Kidney (tissue), 14 donors: Measurements from ENCODE around the gene GPT2. TPM values are rescaled to one million over a fixed set of nuclear protein-coding genes. Genes with fewer than 3 reads are reported as not detected.

Experiments used
- DNase-seq, 5 donors: peaks; one replicate each; pipeline ENCODE4 v3.0.0-alpha.2; 2013 to 2020
- FAIRE-seq: peaks from 2 replicates; lab custom pipeline; 2012; peaks lifted over from hg19 to GRCh38; lab: Jason Lieb, UNC
- H3K27ac ChIP-seq, 2 donors: one replicate each; pipeline ENCODE4 v1.7.0; 2013; ENCODE audit warnings: low read depth in 2 of 2, low read length in 2 of 2, inconsistent platforms in 1 of 2
- H3K27me3 ChIP-seq: one replicate; pipeline ENCODE4 v1.7.1; 2013; ENCODE audit warnings: low read length, inconsistent platforms; ENCODE audit not compliant: control insufficient read depth, insufficient read depth
- H3K36me3 ChIP-seq, 3 donors: one replicate each; pipeline versions ENCODE4 v1.7.0 to v1.7.1; 2013; ENCODE audit warnings: low read length in 3 of 3, control low read depth in 1 of 3, inconsistent platforms in 1 of 3; ENCODE audit not compliant: insufficient read depth in 3 of 3, control insufficient read depth in 2 of 3
- H3K4me1 ChIP-seq, 3 donors: one replicate each; pipeline versions ENCODE4 v1.7.0 to v1.7.1; 2013; ENCODE audit warnings: low read length in 3 of 3, inconsistent platforms in 1 of 3, low read depth in 1 of 3; ENCODE audit not compliant: control insufficient read depth in 2 of 3, insufficient read depth in 2 of 3
- H3K4me3 ChIP-seq, 3 donors: one replicate each; pipeline versions ENCODE4 v1.7.0 to v1.8.1; 2013; ENCODE audit warnings: low read length in 3 of 3, control low read depth in 1 of 3, inconsistent platforms in 1 of 3
- H3K9ac ChIP-seq, 3 donors: one replicate each; pipeline versions ENCODE4 v1.7.0 to v1.7.1; 2013; ENCODE audit warnings: low read length in 3 of 3, control low read depth in 1 of 3, inconsistent platforms in 1 of 3
- H3K9me3 ChIP-seq, 3 donors: one replicate each; pipeline versions ENCODE4 v1.7.0 to v1.7.1; 2013; ENCODE audit warnings: low read length in 3 of 3, control low read depth in 1 of 3, inconsistent platforms in 1 of 3; ENCODE audit not compliant: control insufficient read depth in 2 of 3, insufficient read depth in 1 of 3
- intact Hi-C: fragments of 100-400 bp; cut with DNase I; formaldehyde crosslinking; loops from one replicate; pipeline ENCODE4 v1.11.1; 2022
- polyA plus RNA-seq: library from polyadenylated mRNA; stranded (reverse); fragments of 350-450 nt; fragmentation: Illumina TruSeq; extraction: RNeasy Lipid Tissue Mini Kit (QIAGEN cat#74804); gene quantifications from one replicate; pipeline ENCODE4 v1.2.3, GENCODE V29; 2014; ENCODE audit warnings: low read depth, low replicate concordance; ENCODE audit not compliant: insufficient read depth
- total RNA-seq: library from RNA; stranded (reverse); fragmentation: NEBNext Ultra II Directional; extraction: Animal tissue kit (Norgen Biotek cat#: 25700); gene quantifications from one replicate; pipeline ENCODE4 v1.2.1, GENCODE V29; 2021
- TF ChIP-seq, protein P1 (sequence below): IDR thresholded peaks from 3 replicates; pipeline ENCODE4 v1.5.1; 2012; ENCODE audit warnings: mild to moderate bottlenecking, moderate library complexity, borderline replicate concordance; ENCODE audit not compliant: insufficient read depth; ENCODE audit errors: extremely low read depth
- donor health status: control.
- donor health status: control.
- donor health status: control.
- donor health status: control.
- donor health status: control.
- donor health status: DM: yes; HTN: yes; CAD: no.
- donor health status: Normal renal cell carcinoma (clear cell type).

GPT2 gene
- total and polyA plus RNA-seq, 2 donors from 2014 or later: 6.5 to 37.1 TPM

DNA sequence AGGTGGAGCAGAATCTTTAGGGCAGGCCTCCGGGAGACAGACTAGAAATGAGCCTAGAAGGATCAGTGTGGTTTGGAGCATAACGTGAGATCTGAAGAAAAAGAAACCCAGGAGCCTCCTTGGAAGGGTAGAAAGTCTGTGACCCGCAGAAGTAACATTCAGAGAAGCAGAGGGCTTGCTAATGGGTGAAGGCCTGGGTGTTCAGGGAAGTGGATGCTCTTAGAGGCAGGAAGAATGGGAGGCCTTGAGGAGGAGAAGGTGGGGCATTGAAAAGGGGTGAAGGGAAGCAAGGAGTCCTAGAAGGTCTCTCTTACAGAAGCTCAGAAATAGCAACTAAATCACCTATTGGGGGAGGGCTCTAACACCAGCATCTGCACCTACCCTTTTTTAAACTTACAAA is 20.3 kb downstream of the GPT2 start:
- Histone ChIP-seq H3K27me3 (no peaks in the 10 kb centered on the region), H3K36me3 (peaks cover 0 to 4% (median 3%) of the 10 kb centered on the region in 3 donors), H3K27ac (no peak overlapping the region), H3K4me1 (no peaks in the 10 kb centered on the region), H3K9me3 (no peaks in the 10 kb centered on the region), H3K9ac (no peak overlapping the region), H3K4me3 (no peak overlapping the region)
- DNase-seq (no peak), FAIRE-seq (no peak)
- TF ChIP-seq, protein P1, sequence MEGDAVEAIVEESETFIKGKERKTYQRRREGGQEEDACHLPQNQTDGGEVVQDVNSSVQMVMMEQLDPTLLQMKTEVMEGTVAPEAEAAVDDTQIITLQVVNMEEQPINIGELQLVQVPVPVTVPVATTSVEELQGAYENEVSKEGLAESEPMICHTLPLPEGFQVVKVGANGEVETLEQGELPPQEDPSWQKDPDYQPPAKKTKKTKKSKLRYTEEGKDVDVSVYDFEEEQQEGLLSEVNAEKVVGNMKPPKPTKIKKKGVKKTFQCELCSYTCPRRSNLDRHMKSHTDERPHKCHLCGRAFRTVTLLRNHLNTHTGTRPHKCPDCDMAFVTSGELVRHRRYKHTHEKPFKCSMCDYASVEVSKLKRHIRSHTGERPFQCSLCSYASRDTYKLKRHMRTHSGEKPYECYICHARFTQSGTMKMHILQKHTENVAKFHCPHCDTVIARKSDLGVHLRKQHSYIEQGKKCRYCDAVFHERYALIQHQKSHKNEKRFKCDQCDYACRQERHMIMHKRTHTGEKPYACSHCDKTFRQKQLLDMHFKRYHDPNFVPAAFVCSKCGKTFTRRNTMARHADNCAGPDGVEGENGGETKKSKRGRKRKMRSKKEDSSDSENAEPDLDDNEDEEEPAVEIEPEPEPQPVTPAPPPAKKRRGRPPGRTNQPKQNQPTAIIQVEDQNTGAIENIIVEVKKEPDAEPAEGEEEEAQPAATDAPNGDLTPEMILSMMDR: no peak
- intact Hi-C loops: no loop called here

DNA sequence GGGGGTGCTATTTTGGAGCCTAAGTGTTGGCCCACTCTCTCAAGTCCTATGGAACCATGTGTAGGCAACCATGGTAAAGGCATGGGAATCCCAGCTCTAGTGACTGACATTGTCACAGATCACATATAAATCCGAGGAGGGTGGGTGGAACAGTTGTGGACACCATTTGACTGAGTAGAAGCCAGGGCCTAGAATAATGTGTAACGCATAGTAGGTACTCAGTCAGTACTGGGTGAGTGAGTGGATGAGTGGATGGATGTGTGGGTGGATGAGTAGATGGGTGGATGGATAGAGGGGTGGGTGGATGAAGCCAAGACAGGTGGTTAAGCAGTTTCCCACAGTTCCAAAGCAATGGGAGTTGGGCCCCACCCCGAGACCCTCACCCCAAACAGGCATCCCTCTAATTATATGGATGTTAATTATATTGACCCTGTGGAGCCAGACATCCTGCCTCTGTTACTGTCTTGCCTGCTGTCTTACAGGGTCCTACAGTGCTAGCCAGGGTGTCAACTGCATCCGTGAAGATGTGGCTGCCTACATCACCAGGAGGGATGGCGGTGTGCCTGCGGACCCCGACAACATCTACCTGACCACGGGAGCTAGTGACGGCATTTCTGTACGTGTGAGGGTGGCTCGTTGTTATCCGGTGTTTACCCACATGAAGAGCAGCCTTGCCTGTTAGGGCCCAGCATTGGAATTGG is 22.3 kb downstream of the GPT2 start:
- Histone ChIP-seq H3K4me3 (no peak overlapping the region), H3K4me1 (no peaks in the 10 kb centered on the region), H3K27me3 (no peaks in the 10 kb centered on the region), H3K9me3 (no peaks in the 10 kb centered on the region), H3K36me3 (peaks cover 0 to 11% (median 5%) of the 10 kb centered on the region in 3 donors), H3K27ac (no peak overlapping the region), H3K9ac (no peak overlapping the region)
- FAIRE-seq: no peak
- TF ChIP-seq, protein P1: no peak
- DNase-seq: no peak
- intact Hi-C loops: loop anchor here (5.0 kb wide), 1 partner anchor 54 kb away; no protein-coding TSS in a partner anchor

DNA sequence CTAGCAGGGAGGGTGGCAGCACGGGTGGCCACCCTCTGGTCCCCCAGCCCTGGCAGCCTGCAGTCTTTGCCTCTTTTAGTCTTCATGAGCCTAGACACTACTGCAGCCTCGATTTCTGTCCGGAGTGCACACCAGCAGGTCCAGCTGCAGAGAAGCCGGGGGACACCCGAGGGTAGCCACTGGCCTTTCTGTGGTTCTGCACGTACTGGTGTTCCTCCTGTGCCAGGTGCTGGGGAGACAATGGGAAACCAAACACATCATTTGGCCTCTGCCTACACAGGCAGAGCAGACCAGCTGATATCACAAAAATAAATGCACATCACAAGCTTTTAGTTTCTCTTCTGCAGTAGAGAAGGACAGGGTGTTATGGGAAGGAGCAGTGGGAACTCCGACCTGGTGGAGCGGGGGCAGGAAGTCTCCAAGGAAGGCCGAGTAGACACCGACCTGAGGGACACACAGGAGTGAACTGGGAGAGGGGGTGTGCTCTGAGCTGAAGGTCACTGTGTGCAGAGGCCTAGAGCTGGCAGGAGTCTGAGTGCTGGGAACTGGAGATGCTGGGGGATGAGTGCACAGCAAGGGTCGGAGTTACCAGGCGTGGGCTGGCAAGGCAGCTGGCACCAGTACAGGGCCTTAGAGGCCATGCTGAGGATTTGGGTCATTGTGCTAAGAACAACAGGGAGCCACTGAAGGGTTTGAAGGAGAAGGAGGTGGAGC is 23.1 kb downstream of the GPT2 start:
- no peak overlapping the region for H3K9ac ChIP-seq
- DNase-seq (no peak), FAIRE-seq (no peak)
- intact Hi-C loops: loop anchor here (5.0 kb wide), 1 partner anchor 55 kb away; no protein-coding TSS in a partner anchor
- TF ChIP-seq, protein P1: no peak
- H3K27ac ChIP-seq: no peak overlapping the region
- H3K27me3 ChIP-seq: no peaks in the 10 kb centered on the region
- no peaks in the 10 kb centered on the region for H3K9me3 ChIP-seq
- peaks cover 0 to 14% (median 9%) of the 10 kb centered on the region in 3 donors for H3K36me3 ChIP-seq
- no peak overlapping the region for H3K4me3 ChIP-seq
- no peaks in the 10 kb centered on the region for H3K4me1 ChIP-seq
